22Rv1 (cell line): ENCODE data around the gene ANAPC4.

Experiments
- CTCF ChIP-seq: fragments of 450-650 bp; IDR thresholded peaks from 2 replicates; pipeline ENCODE4 v1.5.1; 2017; ENCODE audit warnings: mild to moderate bottlenecking
- ZFX ChIP-seq: fragments of 450-650 bp; IDR thresholded peaks from 2 replicates; pipeline ENCODE4 v1.6.1; 2017; ENCODE audit warnings: antibody characterized with exemption, borderline replicate concordance

- TF ChIP-seq CTCF (no peak), ZFX (no peak)
These were observed 29.1 kb upstream of the ANAPC4 start for GRCh38 chr4:25347971-25348370.
